MM.1S (cell line): ENCODE results near the gene NHSL2.

Source experiments
- EZH2 ChIP-seq: fragments of 300-600 bp; sonication (generic); optimal IDR thresholded peaks from 2 replicates; pipeline ENCODE3; 2017; ENCODE audit warnings: low read depth, mild to moderate bottlenecking, antibody characterized with exemption, low read length, mixed read lengths
- EZH2phosphoT487 ChIP-seq: fragments of 300-600 bp; sonication (generic); IDR thresholded peaks from 2 replicates; pipeline ENCODE4 v1.6.1; 2018; ENCODE audit warnings: antibody characterized with exemption, low read length
- TF ChIP-seq, protein P1 (sequence below): fragments of 300-600 bp; sonication (generic); IDR thresholded peaks from 2 replicates; pipeline ENCODE4 v1.5.1; 2016; ENCODE audit warnings: antibody characterized with exemption, low read length, mixed read lengths

DNA sequence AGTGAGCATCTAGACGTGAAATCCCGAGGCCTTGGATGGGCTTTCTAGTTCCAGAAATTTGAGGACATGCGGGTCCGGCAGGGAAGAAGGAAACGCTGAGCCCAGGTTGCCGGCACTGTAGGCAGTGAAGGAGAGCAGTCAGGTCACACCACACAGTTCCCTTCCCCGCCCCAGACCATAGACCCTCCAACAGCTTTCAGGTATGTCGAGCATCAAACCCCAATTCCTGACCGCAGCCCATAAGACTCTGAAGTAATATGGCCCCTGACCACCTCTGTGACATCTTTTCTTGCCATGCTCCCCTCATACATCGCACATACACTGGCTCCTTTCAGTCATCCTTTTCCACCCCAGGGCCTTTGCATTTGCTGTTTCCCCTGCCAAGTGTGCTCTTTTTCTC lies 198.0 kb downstream of the NHSL2 start:
- TF ChIP-seq, protein P1, sequence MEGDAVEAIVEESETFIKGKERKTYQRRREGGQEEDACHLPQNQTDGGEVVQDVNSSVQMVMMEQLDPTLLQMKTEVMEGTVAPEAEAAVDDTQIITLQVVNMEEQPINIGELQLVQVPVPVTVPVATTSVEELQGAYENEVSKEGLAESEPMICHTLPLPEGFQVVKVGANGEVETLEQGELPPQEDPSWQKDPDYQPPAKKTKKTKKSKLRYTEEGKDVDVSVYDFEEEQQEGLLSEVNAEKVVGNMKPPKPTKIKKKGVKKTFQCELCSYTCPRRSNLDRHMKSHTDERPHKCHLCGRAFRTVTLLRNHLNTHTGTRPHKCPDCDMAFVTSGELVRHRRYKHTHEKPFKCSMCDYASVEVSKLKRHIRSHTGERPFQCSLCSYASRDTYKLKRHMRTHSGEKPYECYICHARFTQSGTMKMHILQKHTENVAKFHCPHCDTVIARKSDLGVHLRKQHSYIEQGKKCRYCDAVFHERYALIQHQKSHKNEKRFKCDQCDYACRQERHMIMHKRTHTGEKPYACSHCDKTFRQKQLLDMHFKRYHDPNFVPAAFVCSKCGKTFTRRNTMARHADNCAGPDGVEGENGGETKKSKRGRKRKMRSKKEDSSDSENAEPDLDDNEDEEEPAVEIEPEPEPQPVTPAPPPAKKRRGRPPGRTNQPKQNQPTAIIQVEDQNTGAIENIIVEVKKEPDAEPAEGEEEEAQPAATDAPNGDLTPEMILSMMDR: no peak
- TF ChIP-seq EZH2 (no peak), EZH2phosphoT487 (no peak)
